Renal pelvis (tissue), 4 donors: ENCODE data around the gene ZSCAN22. TPM values are rescaled to one million over a fixed set of nuclear protein-coding genes. Genes with fewer than 3 reads are reported as not detected.
"Not testable (repeated sequence)": the region's sequence is repeated elsewhere in the genome, so short reads cannot be mapped to it uniquely, and the experiment has no call there.

ENCODE experiments used
- DNase-seq: peaks from one replicate; pipeline ENCODE4 v3.0.0-alpha.2; 2013
- polyA plus RNA-seq, 3 donors: library from polyadenylated mRNA; unstranded; fragments of 120-200 nt; gene quantifications; one replicate each; pipeline ENCODE4 v1.2.1, GENCODE V29; 2013; ENCODE audit not compliant: insufficient read length in 3 of 3

Gene ZSCAN22
- polyA plus RNA-seq, 3 donors = 3.8 to 4.1 (median 4.0) TPM

DNA sequence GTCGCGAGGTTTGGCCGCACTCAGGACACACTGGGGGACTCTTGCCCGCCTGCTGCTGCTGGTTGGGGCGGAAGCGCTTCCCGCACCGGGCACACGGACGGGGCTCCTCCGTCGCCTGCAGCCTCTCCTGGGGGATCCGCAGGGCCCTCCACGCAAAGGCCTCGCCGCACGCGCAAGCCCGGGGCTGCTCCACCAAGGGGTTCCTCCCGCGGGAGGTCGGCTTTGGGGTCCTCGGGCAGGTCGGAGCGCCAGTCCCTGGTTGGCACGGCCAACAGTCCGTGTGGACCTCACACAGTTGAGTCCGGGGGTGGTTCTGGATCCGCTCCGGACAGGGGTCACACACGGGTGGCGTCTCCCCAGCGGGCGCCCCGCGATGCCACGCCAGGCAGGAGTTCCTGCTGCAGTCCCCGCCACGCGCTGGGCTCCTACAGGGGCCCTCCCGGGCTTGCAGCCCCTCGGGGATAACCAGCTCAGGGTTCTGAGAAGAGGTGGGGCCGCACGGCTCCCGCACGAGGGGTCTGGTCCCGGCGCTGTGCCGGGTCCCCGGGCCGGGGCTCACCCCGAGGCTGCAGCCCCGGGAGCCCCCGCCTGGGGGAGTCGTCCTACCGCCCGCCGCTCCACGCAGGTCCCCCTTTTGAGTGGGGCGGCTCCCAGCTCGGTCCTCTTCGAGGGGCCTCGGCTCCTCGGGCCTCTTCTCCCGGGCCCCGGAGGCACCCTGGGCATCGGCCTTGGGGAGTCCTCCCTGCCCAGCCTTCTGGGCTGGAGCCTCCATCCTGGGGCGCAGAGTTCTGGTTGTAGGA is 42.0 kb downstream of the ZSCAN22 start:
- DNase-seq = no peak

DNA sequence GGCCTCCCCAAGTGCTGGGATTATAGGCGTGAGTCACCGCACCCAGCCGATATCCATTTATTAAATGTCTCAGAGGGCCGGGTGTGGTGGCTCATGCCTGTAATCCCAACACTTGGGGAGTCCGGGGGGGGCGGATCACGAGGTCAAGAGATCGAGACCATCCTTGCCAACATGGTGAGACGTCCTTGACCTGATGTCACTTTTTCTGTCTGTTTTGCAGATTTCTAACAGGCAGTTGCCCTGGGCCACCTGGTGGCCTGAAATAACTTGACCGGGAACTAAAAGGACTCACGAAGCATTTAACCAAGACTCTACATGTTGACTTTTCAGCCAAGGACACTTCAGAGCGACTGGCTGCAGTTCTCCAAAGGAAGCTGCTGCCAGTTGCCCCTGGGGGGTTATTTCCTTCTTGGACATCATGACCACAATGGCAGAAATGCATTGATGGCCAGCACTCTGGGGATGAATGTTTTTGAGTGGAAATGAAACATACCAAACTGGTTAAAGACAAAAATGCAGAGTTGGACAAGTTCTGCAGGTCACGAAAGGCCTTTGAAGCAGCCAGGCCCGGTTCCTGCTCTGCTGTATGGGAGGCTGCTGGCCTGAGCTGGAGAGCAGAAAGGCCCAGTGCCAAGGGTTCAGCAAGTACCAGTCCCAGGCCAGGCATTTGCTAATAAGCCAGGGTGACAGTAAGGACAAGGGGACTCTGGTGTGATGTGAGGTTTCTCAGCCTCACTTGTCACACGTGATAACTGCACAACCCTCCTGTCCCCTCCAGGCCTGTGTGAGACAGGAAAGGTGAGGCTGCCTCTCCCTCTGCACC is 45.7 kb downstream of the ZSCAN22 start:
- no peak for DNase-seq

GRCh38 chr19:58374200-58374599 is 47.4 kb downstream of the ZSCAN22 start:
- no peak for DNase-seq

DNA sequence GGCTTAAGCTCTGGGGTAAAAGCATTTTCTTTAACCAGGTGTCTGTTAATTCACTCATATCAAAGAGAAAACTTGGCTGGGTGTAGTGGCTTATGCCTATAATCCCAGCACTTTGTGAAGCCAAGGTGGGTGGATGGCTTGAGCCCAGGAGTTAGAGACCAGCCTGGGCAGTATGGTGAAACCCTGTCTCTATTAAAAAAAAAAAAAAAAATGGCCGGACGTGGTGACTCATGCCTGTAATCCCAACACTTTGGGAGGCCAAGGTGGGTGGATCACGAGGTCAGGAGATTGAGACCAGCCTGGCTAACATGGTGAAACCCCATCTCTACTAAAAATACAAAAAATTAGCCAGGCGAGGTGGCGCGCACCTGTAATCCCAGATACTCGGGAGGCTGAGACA is 49.9 kb downstream of the ZSCAN22 start:
- not testable (repeated sequence) for DNase-seq

GRCh38 chr19:58379246-58379645 is 52.5 kb downstream of the ZSCAN22 start:
- DNase-seq = no peak

DNA sequence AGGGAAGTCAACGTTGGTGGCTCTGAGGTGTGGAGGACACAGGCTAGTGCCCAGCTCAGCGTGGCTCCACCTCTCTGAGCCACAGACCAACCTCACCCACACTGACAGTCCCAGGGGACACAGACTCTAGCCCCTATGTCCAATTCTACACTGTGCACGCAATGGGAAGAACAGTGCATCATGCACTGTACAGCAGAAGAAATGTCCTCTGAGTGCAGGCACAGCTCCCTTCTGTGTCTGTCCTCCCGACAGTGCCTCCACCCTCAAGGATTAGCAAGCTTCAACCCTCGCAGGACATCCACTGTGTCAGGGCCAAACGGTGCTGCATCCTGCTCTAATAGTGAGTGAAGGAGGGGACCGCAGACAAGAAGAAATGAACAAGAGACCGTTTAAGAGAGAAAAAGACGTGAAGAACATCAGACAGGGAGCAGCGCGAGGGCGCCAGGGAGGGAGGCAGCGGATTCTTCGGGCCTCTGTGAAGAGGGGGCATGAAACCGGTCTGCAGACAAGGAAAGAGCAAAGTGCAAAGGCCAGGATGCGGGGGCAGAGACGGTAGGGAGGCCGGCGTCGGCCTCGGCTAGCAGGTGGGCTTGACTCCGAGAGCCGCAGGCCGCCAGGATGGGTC is 53.4 kb downstream of the ZSCAN22 start:
- DNase-seq = no peak

GRCh38 chr19:58380662-58381459 is 54.1 kb downstream of the ZSCAN22 start, which contains the start of gene ZNF837:
ZNF837 (minus strand) TSS chr19:58381030; CDS start chr19:58369332, 11,698 bp downstream.
- peak; percentile 100 for DNase-seq

GRCh38 chr19:58381460-58382212 is 54.8 kb downstream of the ZSCAN22 start:
- DNase-seq = no peak

GRCh38 chr19:58382997-58383603 is 56.3 kb downstream of the ZSCAN22 start:
- no peak for DNase-seq

- no peak for DNase-seq
These were observed 58.6 kb downstream of the ZSCAN22 start for GRCh38 chr19:58385313-58385890.

DNA sequence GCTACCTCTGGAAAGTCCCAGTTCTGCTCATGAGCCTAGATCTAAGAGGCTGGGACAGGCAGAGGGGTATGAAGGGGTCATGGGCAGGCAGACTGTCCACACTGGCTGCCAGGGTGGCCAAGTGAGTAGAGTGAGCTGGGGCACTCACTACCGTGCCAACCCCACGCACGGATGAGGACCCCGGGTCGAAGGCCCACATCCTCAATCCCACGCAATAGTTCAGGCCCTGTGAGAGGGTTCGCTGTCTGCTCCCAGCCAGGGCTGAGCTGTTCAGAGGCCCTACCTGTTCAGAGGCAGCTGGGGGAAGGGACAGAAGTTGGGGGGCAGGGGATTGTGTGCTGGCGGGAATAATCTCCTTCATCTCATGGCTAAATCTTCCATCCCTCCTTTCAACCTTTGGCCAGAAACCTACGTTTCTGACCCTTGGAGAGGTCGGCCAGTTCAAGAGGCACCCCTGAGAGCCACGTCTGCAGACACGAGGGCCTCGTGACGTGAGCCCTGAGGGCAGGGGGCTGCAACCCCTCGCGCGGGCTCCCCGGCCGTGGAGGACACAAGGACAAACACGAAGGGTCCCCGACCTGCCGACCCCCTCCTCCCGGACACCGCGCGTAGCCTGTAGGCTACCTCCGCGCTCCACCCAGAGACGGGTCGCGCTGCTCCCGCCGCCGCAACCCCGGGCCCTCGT is 59.2 kb downstream of the ZSCAN22 start:
- DNase-seq = no peak

DNA sequence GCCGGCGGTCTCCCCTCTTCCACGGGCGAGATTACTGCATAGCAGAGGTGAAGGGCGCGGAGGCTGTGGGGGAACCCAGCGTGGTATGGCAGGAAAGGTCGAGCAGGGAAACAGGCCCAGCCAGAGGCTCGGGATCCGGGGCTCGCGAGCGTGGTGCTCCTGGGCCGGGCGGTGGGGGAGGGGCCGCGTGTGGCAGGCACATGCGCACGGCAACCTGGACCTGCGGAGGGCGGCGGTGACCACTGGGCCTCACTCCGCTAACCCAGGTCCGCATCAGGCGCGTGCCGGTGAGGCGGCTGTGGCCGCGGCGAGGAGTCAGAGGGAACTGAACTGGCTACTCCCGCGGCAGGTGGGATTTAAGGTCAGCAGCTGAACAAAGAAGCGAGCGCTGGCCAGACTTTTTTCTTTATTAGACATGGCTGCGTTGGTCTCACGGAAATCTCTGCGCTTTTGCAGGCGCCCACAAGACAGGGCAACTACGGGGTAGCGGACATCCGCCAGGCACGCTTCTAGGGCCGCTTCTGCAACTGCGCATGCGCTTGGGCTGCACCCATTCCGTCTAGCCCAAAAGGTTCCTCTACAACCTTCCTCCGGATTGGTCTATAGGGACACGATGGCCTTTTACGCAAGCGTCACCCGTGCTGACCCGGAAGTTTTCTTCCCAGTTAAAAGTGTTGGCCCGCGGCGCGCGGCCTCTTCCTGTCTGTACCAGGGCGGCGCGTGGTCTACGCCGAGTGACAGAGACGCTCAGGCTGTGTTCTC is 60.0 kb downstream of the ZSCAN22 start, which contains the start of gene RPS5:
Gene RPS5, plus strand, starts transcription at position 694 of the 762 bp plus-strand sequence. CDS start 869 bp downstream, outside the sequence.
- peak; percentile 99 for DNase-seq

DNA sequence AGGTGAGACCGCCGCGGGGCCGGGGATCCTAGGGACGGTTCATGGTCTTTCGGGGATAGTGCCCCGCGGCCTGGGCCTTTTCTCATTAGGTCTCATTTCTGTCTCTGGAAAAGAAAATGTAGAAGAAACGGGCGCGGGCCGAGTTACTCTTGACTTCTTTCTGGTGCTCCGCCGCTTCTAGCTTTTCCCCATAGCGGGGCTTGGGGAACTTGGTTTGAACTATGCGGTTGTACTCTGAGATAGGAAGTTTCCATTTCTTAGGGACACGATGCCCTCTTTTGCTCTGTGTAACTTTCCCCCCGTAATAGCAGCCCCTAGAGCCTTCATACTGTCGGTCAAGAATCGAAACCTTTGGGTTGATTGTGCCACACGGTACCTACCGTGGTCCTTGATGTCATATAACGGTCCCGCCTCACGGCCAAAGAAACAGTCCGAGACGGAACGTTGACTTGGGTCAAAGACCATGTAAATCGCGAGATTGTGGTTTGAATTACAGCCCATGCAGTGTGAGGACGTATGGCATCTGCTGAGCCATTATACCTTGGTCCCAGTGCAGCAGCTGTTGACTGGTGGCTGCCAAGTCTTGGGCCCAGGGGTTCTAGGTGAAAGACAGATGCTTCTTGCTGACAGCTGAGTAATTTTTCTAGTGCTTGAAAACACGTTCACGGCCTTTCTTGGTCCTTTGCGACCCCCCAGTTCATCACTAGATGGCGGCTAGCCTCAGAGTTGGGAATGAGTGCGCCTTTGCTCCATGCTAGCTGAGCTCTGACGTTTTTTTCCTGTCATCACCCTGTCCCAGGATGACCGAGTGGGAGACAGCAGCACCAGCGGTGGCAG is 60.8 kb downstream of the ZSCAN22 start:
- DNase-seq = no peak

- DNase-seq = no peak
These were observed 61.4 kb downstream of the ZSCAN22 start for GRCh38 chr19:58388175-58388526.
